MG63 (cell line): ENCODE data around the gene GRM1. TPM values are rescaled to one million over a fixed set of nuclear protein-coding genes. Genes with fewer than 3 reads are reported as not detected.

Source experiments
- DNase-seq: peaks from one replicate; pipeline ENCODE4 v3.0.0-alpha.2; 2020
- H3K27me3 ChIP-seq: fragments of 250-450 bp; sonication (Bioruptor Pico); 2 replicates; pipeline ENCODE4 v1.5.1; 2020; ENCODE audit warnings: mild to moderate bottlenecking, moderate library complexity
- H3K36me3 ChIP-seq: fragments of 250-450 bp; sonication (Bioruptor Pico); 2 replicates; pipeline ENCODE4 v1.5.1; 2020; ENCODE audit warnings: mild to moderate bottlenecking, moderate library complexity
- H3K4me3 ChIP-seq: fragments of 250-450 bp; sonication (Bioruptor Pico); 2 replicates; pipeline ENCODE4 v1.5.1; 2020; ENCODE audit warnings: mild to moderate bottlenecking, moderate library complexity
- H3K9me3 ChIP-seq: fragments of 250-450 bp; sonication (Bioruptor Pico); 2 replicates; pipeline ENCODE4 v1.5.1; 2020; ENCODE audit warnings: mild to moderate bottlenecking, moderate library complexity
- total RNA-seq: library from RNA; depleted of rRNA; stranded (reverse); fragments of >200 nt; shearing (Covaris generic); gene quantifications from 2 replicates; pipeline ENCODE4 v1.2.3, GENCODE V29; 2014; ENCODE audit warnings: low replicate concordance

Gene GRM1
- total RNA-seq, 1 experiment from 2014 or later, result 0.20 TPM

- no peak overlapping the region for H3K4me3 ChIP-seq
- H3K9me3 ChIP-seq, result no peaks in the 10 kb centered on the region
- H3K27me3 ChIP-seq, result peaks cover 3% of the 10 kb centered on the region
- no peak for DNase-seq
- no peaks in the 10 kb centered on the region for H3K36me3 ChIP-seq
These were observed 49.1 kb downstream of the GRM1 start for GRCh38 chr6:146077992-146078391.

- H3K4me3 ChIP-seq, result no peak overlapping the region
- H3K27me3 ChIP-seq, result no peaks in the 10 kb centered on the region
- H3K36me3 ChIP-seq, result no peaks in the 10 kb centered on the region
- no peak for DNase-seq
- H3K9me3 ChIP-seq, result no peaks in the 10 kb centered on the region
These were observed 58.5 kb downstream of the GRM1 start for GRCh38 chr6:146087386-146087785.

GRCh38 chr6:146090474-146090873 is 61.6 kb downstream of the GRM1 start:
- Histone ChIP-seq H3K9me3 (no peaks in the 10 kb centered on the region), H3K27me3 (no peaks in the 10 kb centered on the region), H3K36me3 (no peaks in the 10 kb centered on the region), H3K4me3 (no peak overlapping the region)
- DNase-seq, result peak; percentile 62

- Histone ChIP-seq H3K9me3 (no peaks in the 10 kb centered on the region), H3K4me3 (no peak overlapping the region), H3K27me3 (peaks cover 4% of the 10 kb centered on the region; the same call in 1 of the 2 replicates), H3K36me3 (no peaks in the 10 kb centered on the region)
- DNase-seq, result no peak
These were observed 64.3 kb downstream of the GRM1 start for GRCh38 chr6:146092961-146093686.

GRCh38 chr6:146095481-146095880 is 66.6 kb downstream of the GRM1 start:
- H3K9me3 ChIP-seq, result no peaks in the 10 kb centered on the region
- H3K4me3 ChIP-seq, result no peak overlapping the region
- H3K36me3 ChIP-seq, result no peaks in the 10 kb centered on the region
- peaks cover 6% of the 10 kb centered on the region; the same call in 1 of the 2 replicates for H3K27me3 ChIP-seq
- no peak for DNase-seq

GRCh38 chr6:146097586-146097985 is 68.7 kb downstream of the GRM1 start:
- Histone ChIP-seq H3K4me3 (no peak overlapping the region), H3K27me3 (peaks cover 6% of the 10 kb centered on the region; the same call in 1 of the 2 replicates), H3K36me3 (no peaks in the 10 kb centered on the region), H3K9me3 (no peaks in the 10 kb centered on the region)
- no peak for DNase-seq

- peaks cover 6% of the 10 kb centered on the region; the same call in 1 of the 2 replicates for H3K27me3 ChIP-seq
- H3K9me3 ChIP-seq, result no peaks in the 10 kb centered on the region
- H3K4me3 ChIP-seq, result no peak overlapping the region
- no peak for DNase-seq
- H3K36me3 ChIP-seq, result no peaks in the 10 kb centered on the region
These were observed 71.9 kb downstream of the GRM1 start for GRCh38 chr6:146100776-146101175.

- Histone ChIP-seq H3K36me3 (no peaks in the 10 kb centered on the region), H3K27me3 (no peaks in the 10 kb centered on the region), H3K4me3 (no peak overlapping the region), H3K9me3 (no peaks in the 10 kb centered on the region)
- DNase-seq, result no peak
These were observed 74.7 kb downstream of the GRM1 start for GRCh38 chr6:146103416-146104072.

GRCh38 chr6:146106532-146106931 is 77.7 kb downstream of the GRM1 start:
- no peaks in the 10 kb centered on the region for H3K27me3 ChIP-seq
- no peak for DNase-seq
- no peaks in the 10 kb centered on the region for H3K9me3 ChIP-seq
- H3K4me3 ChIP-seq, result no peak overlapping the region
- H3K36me3 ChIP-seq, result no peaks in the 10 kb centered on the region

GRCh38 chr6:146110990-146111389 is 82.1 kb downstream of the GRM1 start:
- DNase-seq, result no peak
- Histone ChIP-seq H3K4me3 (no peak overlapping the region), H3K9me3 (no peaks in the 10 kb centered on the region), H3K27me3 (no peaks in the 10 kb centered on the region), H3K36me3 (no peaks in the 10 kb centered on the region)

GRCh38 chr6:146111881-146112450 is 83.1 kb downstream of the GRM1 start:
- Histone ChIP-seq H3K4me3 (no peak overlapping the region), H3K9me3 (no peaks in the 10 kb centered on the region), H3K36me3 (no peaks in the 10 kb centered on the region), H3K27me3 (no peaks in the 10 kb centered on the region)
- no peak for DNase-seq

- no peaks in the 10 kb centered on the region for H3K9me3 ChIP-seq
- H3K27me3 ChIP-seq, result no peaks in the 10 kb centered on the region
- DNase-seq, result no peak
- H3K4me3 ChIP-seq, result no peak overlapping the region
- no peaks in the 10 kb centered on the region for H3K36me3 ChIP-seq
These were observed 84.3 kb downstream of the GRM1 start for GRCh38 chr6:146113084-146113623.

- no peak for DNase-seq
- H3K36me3 ChIP-seq, result no peaks in the 10 kb centered on the region
- H3K4me3 ChIP-seq, result no peak overlapping the region
- H3K9me3 ChIP-seq, result no peaks in the 10 kb centered on the region
- H3K27me3 ChIP-seq, result no peaks in the 10 kb centered on the region
These were observed 94.8 kb downstream of the GRM1 start for GRCh38 chr6:146123616-146124015.

GRCh38 chr6:146127447-146128215 is 98.8 kb downstream of the GRM1 start:
- H3K4me3 ChIP-seq, result no peak overlapping the region
- no peaks in the 10 kb centered on the region for H3K27me3 ChIP-seq
- no peak for DNase-seq
- no peaks in the 10 kb centered on the region for H3K36me3 ChIP-seq
- no peaks in the 10 kb centered on the region for H3K9me3 ChIP-seq

GRCh38 chr6:146133866-146134265 is 105.0 kb downstream of the GRM1 start:
- Histone ChIP-seq H3K4me3 (no peak overlapping the region), H3K9me3 (no peaks in the 10 kb centered on the region), H3K36me3 (no peaks in the 10 kb centered on the region), H3K27me3 (no peaks in the 10 kb centered on the region)
- DNase-seq, result no peak

GRCh38 chr6:146135167-146135566 is 106.3 kb downstream of the GRM1 start:
- DNase-seq, result no peak
- Histone ChIP-seq H3K4me3 (no peak overlapping the region), H3K27me3 (no peaks in the 10 kb centered on the region), H3K36me3 (no peaks in the 10 kb centered on the region), H3K9me3 (no peaks in the 10 kb centered on the region)

- no peak for DNase-seq
- Histone ChIP-seq H3K9me3 (no peaks in the 10 kb centered on the region), H3K36me3 (no peaks in the 10 kb centered on the region), H3K4me3 (no peak overlapping the region), H3K27me3 (no peaks in the 10 kb centered on the region)
These were observed 118.0 kb downstream of the GRM1 start for GRCh38 chr6:146146836-146147235.
